Measurements from ENCODE around the gene ITSN1.

The ITSN1 gene

DNA sequence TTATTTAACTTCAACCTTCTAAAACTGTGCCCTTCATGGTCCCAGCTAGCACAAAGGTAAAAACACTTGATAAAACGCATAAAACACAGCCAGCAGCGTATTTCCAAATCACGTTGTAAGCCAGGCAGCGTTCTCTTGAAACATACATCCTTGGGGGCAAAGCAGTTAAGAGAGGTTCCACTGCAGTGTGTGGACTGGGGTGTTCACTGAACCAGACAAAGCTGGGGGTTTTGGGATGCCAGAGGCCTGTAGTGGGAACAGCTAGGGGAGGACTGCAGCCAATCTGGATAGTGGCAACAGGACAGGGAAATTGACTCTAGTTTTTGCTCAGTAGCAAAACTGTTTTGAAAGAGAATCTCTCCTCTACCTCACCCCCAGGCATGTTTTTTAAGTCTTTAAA, 294.8 kb downstream of the ITSN1 start:
- no peak overlapping the region for H3K9ac ChIP-seq (ENCODE audit: low read length)
- no peak overlapping the region for H3K4me3 ChIP-seq (ENCODE audit: low read depth, low read length)
- peaks cover 5% of the 10 kb centered on the region for H3K4me1 ChIP-seq (ENCODE audit: control insufficient read depth, insufficient read depth, low read length)
- no peaks in the 10 kb centered on the region for H3K36me3 ChIP-seq (ENCODE audit: control insufficient read depth, insufficient read depth, low read length)
- 0 out of 2 replicates have a peak, but pooled peaks cover 2% of the 10 kb centered on the region for H3K9me3 ChIP-seq (ENCODE audit: control insufficient read depth, insufficient read depth, low read depth, low read length)
- no peak overlapping the region for H3K27ac ChIP-seq (ENCODE audit: low read depth, low read length)
- H3K27me3 ChIP-seq (ENCODE audit: control insufficient read depth, insufficient read depth, low read length), result no peaks in the 10 kb centered on the region

DNA sequence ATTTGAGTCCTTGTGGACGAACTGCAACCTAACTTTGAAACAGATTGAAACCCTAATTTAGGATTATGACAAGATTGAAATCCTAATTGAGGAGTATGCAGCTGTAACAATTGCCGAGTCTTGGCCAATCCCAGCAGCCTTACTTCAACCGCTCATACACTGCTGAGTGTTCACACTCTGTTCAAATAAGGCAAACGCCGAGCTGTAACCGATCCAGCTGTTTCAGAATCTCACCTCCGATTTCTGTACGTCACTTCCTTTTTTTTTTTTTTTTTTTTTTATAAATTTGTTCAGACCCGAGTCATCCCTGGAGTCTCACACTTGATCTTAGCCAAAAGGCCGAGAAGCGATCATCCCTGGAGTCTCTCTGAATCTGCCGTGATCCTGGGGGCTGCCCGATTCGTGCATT, 295.6 kb downstream of the ITSN1 start:
- H3K4me3 ChIP-seq (ENCODE audit: low read depth, low read length), result no peak overlapping the region
- peaks cover 9% of the 10 kb centered on the region for H3K4me1 ChIP-seq (ENCODE audit: control insufficient read depth, insufficient read depth, low read length)
- H3K36me3 ChIP-seq (ENCODE audit: control insufficient read depth, insufficient read depth, low read length), result no peaks in the 10 kb centered on the region
- no peak overlapping the region for H3K27ac ChIP-seq (ENCODE audit: low read depth, low read length)
- 0 out of 2 replicates have a peak, but pooled peaks cover 2% of the 10 kb centered on the region for H3K9me3 ChIP-seq (ENCODE audit: control insufficient read depth, insufficient read depth, low read depth, low read length)
- no peaks in the 10 kb centered on the region for H3K27me3 ChIP-seq (ENCODE audit: control insufficient read depth, insufficient read depth, low read length)
- H3K9ac ChIP-seq (ENCODE audit: low read length), result no peak overlapping the region

DNA sequence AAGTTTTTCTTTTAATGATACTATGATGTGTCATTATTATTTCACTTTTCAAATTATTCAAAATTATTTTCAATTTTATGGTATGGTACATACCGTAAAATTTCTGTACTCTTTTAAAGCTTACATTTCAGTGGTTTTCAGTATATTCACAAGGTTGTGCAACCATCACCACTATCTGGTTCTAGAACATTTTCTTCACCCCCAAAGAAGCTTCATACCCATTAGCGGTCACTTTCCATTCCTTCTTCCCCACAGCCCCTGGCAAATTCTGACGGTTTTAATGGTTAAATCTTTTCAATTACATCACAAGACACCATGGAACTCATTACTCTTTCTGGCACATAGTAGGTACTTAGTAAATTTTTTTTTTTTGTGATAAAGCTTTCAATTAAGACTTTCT, 296.1 kb downstream of the ITSN1 start:
- Histone ChIP-seq H3K27ac (ENCODE audit: low read depth, low read length) (no peak overlapping the region), H3K36me3 (ENCODE audit: control insufficient read depth, insufficient read depth, low read length) (no peaks in the 10 kb centered on the region), H3K9me3 (ENCODE audit: control insufficient read depth, insufficient read depth, low read depth, low read length) (0 out of 2 replicates have a peak, but pooled peaks cover under 1% of the 10 kb centered on the region), H3K4me1 (ENCODE audit: control insufficient read depth, insufficient read depth, low read length) (peaks cover 9% of the 10 kb centered on the region), H3K4me3 (ENCODE audit: low read depth, low read length) (no peak overlapping the region), H3K9ac (ENCODE audit: low read length) (no peak overlapping the region), H3K27me3 (ENCODE audit: control insufficient read depth, insufficient read depth, low read length) (no peaks in the 10 kb centered on the region)

DNA sequence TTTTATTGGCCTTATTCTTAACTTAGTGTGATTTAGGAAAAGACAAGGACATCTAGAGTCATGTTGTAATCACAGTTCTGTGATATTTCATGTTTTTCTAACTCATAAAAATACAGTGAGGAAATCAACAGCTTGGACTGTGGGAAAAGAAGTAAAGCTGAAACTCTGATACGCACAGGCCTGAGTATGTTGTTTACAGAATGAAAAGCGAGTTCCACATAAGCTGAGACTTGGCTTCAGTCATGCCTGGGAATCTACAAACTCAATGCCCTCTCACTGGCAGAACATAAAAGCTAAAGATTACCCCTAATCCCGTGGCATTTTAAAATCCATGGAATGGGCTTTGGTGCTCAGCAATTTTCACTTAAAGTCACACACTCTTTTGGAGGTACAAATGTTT, 296.9 kb downstream of the ITSN1 start:
- Histone ChIP-seq H3K4me3 (ENCODE audit: low read depth, low read length) (no peak overlapping the region), H3K9me3 (ENCODE audit: control insufficient read depth, insufficient read depth, low read depth, low read length) (peaks cover 3% of the 10 kb centered on the region), H3K9ac (ENCODE audit: low read length) (no peak overlapping the region), H3K36me3 (ENCODE audit: control insufficient read depth, insufficient read depth, low read length) (no peaks in the 10 kb centered on the region), H3K4me1 (ENCODE audit: control insufficient read depth, insufficient read depth, low read length) (peaks cover 9% of the 10 kb centered on the region), H3K27ac (ENCODE audit: low read depth, low read length) (no peak overlapping the region), H3K27me3 (ENCODE audit: control insufficient read depth, insufficient read depth, low read length) (no peaks in the 10 kb centered on the region)

DNA sequence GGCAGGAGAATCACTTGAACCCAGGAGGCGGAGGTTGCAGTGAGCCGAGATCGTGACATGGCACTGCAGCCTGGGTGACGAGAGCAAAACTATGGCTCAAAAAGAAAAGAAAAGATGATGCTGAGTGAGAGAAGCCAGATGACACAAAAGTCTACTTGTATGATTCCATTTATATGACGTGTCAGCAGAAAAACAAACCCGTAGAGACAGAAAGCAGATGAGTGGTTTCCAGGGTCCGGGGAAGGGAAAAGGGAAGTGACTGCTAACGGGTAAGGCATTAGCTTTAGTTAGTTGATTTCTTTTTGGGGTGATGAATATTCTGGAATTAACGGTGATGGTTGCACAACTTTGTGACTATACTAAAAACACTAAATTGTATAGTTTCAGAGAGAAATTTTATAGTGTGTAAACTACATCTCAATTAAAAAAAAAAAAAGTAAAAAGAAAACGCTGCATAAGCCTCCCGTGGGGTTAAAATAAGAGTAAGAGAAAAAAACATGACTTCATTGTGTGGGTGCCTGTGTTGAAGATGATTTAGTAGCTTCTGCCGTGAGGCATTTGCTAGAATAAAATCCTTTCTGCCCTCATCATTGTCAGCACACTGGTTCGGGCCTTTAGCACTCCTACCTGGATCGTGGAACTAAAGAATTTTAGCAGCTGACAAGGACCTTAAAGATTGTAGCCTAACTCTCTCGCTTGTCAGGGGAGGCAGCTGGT, 298.0 kb downstream of the ITSN1 start:
- peaks cover 10% of the 10 kb centered on the region for H3K9me3 ChIP-seq (ENCODE audit: control insufficient read depth, insufficient read depth, low read depth, low read length)

DNA sequence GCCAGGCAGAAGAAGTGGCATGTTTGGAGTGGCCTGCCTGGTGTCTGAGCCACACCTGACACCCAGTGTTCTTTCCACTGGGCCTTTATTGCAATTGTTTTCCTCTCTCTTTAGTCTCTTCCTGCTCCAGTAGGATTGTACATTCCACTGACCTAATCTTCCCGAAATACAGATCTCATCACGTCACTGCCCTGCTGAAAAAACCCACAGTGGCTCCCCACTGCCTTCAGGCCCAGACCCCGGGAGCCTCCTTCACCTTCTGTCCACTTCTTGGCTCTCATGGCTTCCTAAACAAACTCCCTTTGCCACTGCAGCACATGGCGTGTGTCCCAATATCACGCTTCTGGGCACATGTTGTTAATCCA, 298.6 kb downstream of the ITSN1 start:
- peaks cover 10% of the 10 kb centered on the region for H3K9me3 ChIP-seq (ENCODE audit: control insufficient read depth, insufficient read depth, low read depth, low read length)
- H3K27ac ChIP-seq (ENCODE audit: low read depth, low read length), result no peak overlapping the region
- H3K9ac ChIP-seq (ENCODE audit: low read length), result no peak overlapping the region
- H3K36me3 ChIP-seq (ENCODE audit: control insufficient read depth, insufficient read depth, low read length), result no peaks in the 10 kb centered on the region
- H3K4me1 ChIP-seq (ENCODE audit: control insufficient read depth, insufficient read depth, low read length), result peaks cover 9% of the 10 kb centered on the region
- H3K27me3 ChIP-seq (ENCODE audit: control insufficient read depth, insufficient read depth, low read length), result no peaks in the 10 kb centered on the region
- no peak overlapping the region for H3K4me3 ChIP-seq (ENCODE audit: low read depth, low read length)

More for the DNA sequence above, 298.0 kb downstream of the ITSN1 start:
- H3K27ac ChIP-seq (ENCODE audit: low read depth, low read length), result no peak overlapping the region
- H3K36me3 ChIP-seq (ENCODE audit: control insufficient read depth, insufficient read depth, low read length), result no peaks in the 10 kb centered on the region
- H3K27me3 ChIP-seq (ENCODE audit: control insufficient read depth, insufficient read depth, low read length), result no peaks in the 10 kb centered on the region
- H3K4me3 ChIP-seq (ENCODE audit: low read depth, low read length), result no peak overlapping the region
- H3K9ac ChIP-seq (ENCODE audit: low read length), result no peak overlapping the region
- H3K4me1 ChIP-seq (ENCODE audit: control insufficient read depth, insufficient read depth, low read length), result peaks cover 9% of the 10 kb centered on the region

DNA sequence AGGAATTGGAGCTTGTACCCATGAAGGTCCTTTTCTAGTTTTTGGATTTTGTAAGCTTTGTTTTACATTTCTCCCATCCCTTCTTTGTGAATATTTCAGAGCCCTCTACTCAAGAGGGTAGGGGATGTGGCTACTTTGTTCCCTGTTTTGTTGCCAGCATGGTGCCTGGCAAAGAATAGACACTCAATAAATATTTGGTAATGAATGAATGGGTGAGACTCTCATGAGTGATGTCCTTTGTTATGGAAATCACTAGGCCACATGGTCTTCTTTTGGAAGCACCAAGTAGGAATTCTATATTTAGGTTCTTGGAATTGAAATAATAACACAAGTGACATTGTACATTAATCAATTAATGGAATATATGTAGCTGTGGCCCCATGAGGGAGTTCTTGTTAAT, 300.1 kb downstream of the ITSN1 start:
- no peak overlapping the region for H3K4me3 ChIP-seq (ENCODE audit: low read depth, low read length)
- no peaks in the 10 kb centered on the region for H3K36me3 ChIP-seq (ENCODE audit: control insufficient read depth, insufficient read depth, low read length)
- no peak overlapping the region for H3K27ac ChIP-seq (ENCODE audit: low read depth, low read length)
- peaks cover 17% of the 10 kb centered on the region for H3K4me1 ChIP-seq (ENCODE audit: control insufficient read depth, insufficient read depth, low read length)
- no peak overlapping the region for H3K9ac ChIP-seq (ENCODE audit: low read length)
- H3K27me3 ChIP-seq (ENCODE audit: control insufficient read depth, insufficient read depth, low read length), result no peaks in the 10 kb centered on the region
- H3K9me3 ChIP-seq (ENCODE audit: control insufficient read depth, insufficient read depth, low read depth, low read length), result peaks cover 10% of the 10 kb centered on the region

DNA sequence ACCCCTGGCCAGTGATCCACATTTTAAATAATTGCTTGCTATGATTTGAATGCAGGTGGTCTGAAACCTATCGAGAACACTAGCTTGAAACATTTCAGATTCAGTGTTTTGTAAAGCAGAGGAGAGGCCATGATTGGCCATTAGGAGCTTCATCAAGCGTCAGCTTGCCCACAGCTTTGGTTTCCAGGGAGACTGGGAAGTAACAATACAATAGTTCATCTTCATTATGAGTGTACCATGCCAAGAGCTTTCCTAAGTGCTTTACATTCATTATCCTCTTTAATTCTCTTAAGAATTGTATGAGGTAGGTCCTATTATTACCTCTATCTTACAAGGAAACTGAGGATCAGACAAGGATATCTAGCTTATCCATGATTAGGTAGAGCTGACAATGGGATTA, 301.0 kb downstream of the ITSN1 start:
- H3K4me1 ChIP-seq (ENCODE audit: control insufficient read depth, insufficient read depth, low read length), result peaks cover 21% of the 10 kb centered on the region
- peaks cover 10% of the 10 kb centered on the region for H3K9me3 ChIP-seq (ENCODE audit: control insufficient read depth, insufficient read depth, low read depth, low read length)
- no peak overlapping the region for H3K4me3 ChIP-seq (ENCODE audit: low read depth, low read length)
- H3K27ac ChIP-seq (ENCODE audit: low read depth, low read length), result no peak overlapping the region
- H3K36me3 ChIP-seq (ENCODE audit: control insufficient read depth, insufficient read depth, low read length), result no peaks in the 10 kb centered on the region
- H3K27me3 ChIP-seq (ENCODE audit: control insufficient read depth, insufficient read depth, low read length), result no peaks in the 10 kb centered on the region
- H3K9ac ChIP-seq (ENCODE audit: low read length), result no peak overlapping the region

DNA sequence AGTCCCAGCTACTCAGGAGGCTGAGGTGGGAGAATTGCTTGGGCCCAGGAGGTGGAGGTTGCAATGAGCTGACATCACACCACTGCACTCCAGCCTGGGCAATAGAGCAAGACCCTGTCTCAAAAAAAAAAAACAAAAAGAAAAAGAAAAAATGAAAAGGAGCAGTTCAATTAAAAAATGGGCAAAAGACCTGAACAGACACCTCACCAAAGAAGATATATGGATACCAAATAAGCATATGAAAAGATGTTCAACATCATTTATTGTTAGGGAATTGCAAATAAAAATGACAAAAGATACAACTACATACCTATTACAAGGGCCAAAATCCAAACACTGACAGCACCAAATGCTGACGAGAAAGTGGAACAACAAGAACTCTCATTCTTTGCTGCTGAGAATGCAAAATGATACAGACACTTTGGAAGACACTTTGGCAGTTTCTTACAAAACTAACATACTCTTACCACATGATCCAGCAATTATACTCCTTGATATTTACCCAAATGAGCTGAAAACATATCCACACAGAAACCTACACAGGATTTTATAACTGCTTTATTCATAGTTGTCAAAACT, 302.0 kb downstream of the ITSN1 start:
- Histone ChIP-seq H3K27me3 (ENCODE audit: control insufficient read depth, insufficient read depth, low read length) (no peaks in the 10 kb centered on the region), H3K4me3 (ENCODE audit: low read depth, low read length) (no peak overlapping the region), H3K27ac (ENCODE audit: low read depth, low read length) (no peak overlapping the region), H3K4me1 (ENCODE audit: control insufficient read depth, insufficient read depth, low read length) (peaks cover 30% of the 10 kb centered on the region), H3K9me3 (ENCODE audit: control insufficient read depth, insufficient read depth, low read depth, low read length) (peaks cover 10% of the 10 kb centered on the region), H3K9ac (ENCODE audit: low read length) (no peak overlapping the region), H3K36me3 (ENCODE audit: control insufficient read depth, insufficient read depth, low read length) (no peaks in the 10 kb centered on the region)

DNA sequence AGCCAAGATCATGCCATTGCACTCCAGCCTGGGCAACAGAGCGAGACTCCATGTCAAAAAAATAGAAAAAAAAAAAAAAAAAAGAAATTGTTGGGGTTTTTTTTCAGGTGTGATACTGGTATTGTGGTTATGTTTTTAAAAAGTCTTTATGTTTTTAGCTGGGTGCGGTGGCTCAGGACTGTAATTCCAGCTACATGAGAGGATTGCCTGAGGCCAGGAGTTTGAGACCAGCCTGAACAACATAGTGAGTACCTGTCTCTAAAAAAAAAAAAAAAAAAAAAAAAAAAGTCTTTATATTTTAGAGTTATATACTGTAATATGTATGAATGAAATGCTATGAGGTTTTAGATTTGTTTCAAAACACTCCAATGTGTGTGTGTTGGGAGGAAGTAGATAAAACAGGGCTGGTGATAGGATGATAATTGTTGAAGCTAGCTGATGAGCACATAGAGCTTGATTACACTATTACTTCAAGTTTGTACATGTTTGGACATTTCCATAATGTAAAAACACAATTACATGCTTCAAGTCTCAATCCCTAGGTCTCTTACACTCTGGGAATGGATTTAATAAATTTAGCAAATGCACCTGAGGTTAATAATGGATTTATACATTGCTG, 303.5 kb downstream of the ITSN1 start:
- Histone ChIP-seq H3K27ac (ENCODE audit: low read depth, low read length) (no peak overlapping the region), H3K9ac (ENCODE audit: low read length) (no peak overlapping the region), H3K4me3 (ENCODE audit: low read depth, low read length) (no peak overlapping the region), H3K4me1 (ENCODE audit: control insufficient read depth, insufficient read depth, low read length) (peaks cover 32% of the 10 kb centered on the region), H3K9me3 (ENCODE audit: control insufficient read depth, insufficient read depth, low read depth, low read length) (peaks cover 10% of the 10 kb centered on the region), H3K36me3 (ENCODE audit: control insufficient read depth, insufficient read depth, low read length) (no peaks in the 10 kb centered on the region), H3K27me3 (ENCODE audit: control insufficient read depth, insufficient read depth, low read length) (no peaks in the 10 kb centered on the region)

DNA sequence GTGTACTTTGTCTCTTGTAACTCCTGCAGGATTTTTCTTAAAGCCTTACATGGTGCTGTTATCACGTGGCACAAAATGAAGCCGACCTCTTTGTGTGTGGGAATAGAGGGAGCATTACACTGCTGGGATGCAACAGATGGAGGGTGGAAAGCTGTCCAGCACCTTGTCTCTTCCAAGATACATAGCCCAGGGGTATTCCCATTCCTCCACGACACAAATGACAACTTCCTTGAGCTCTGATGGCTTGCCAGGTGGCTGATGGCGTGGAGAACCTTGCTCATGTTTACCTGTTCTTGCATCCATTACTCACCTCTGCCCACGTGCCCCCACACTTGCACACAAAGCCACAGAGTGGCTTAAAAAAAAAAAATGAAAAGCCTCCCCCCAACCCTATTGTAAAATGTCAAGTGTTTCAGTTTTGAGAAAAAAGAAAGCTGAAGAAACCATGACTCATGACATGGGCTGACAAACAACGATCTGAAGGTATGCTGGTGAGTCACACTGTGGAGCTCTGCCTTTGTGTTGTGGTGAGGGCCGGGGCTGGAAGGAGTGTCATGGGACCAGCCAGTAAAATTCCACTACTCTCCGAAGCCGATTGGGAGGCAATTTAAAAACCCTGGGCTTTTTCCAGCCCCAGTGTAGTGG, 305.3 kb downstream of the ITSN1 start:
- peak overlapping the region; percentile 88 for H3K27ac ChIP-seq (ENCODE audit: low read depth, low read length)
- peaks cover 22% of the 10 kb centered on the region for H3K4me1 ChIP-seq (ENCODE audit: control insufficient read depth, insufficient read depth, low read length)
- no peaks in the 10 kb centered on the region for H3K27me3 ChIP-seq (ENCODE audit: control insufficient read depth, insufficient read depth, low read length)
- peak overlapping the region; percentile 43 for H3K4me3 ChIP-seq (ENCODE audit: low read depth, low read length)
- no peaks in the 10 kb centered on the region for H3K36me3 ChIP-seq (ENCODE audit: control insufficient read depth, insufficient read depth, low read length)
- peaks cover 10% of the 10 kb centered on the region for H3K9me3 ChIP-seq (ENCODE audit: control insufficient read depth, insufficient read depth, low read depth, low read length)
- peak overlapping the region; percentile 83 for H3K9ac ChIP-seq (ENCODE audit: low read length)

Measured in HUES6 (cell line).